GM13977 (cell line): ENCODE results near the gene FHIP1B.

Source experiments
- DNase-seq: peaks from one replicate; pipeline ENCODE4 v3.0.0; 2012; ENCODE audit warnings: low spot score
- CTCF ChIP-seq: IDR thresholded peaks from 2 replicates; pipeline ENCODE4 v1.5.1; 2012; ENCODE audit warnings: mild to moderate bottlenecking, control low read depth; ENCODE audit not compliant: insufficient read depth; ENCODE audit errors: extremely low read depth, missing control alignments
- in situ Hi-C: fragments of 300-500 bp; cut with MboI; formaldehyde crosslinking; loops from one replicate; pipeline ENCODE4 v1.12.0; 2022; ENCODE audit warnings: low sequenced_read_pairs, low pct_unique_long_range_greater_than_20kb, mixed read lengths, inconsistent platforms; ENCODE audit not compliant: unreplicated experiment

Gene FHIP1B

GRCh38 chr11:6199174-6199810, 35.1 kb downstream of the FHIP1B start, which contains the start of gene OR52W1:
Gene OR52W1 (plus strand): TSS chr11:6199224. CDS start chr11:6199224, 0 bp downstream.
- no peak for TF ChIP-seq CTCF
- DNase-seq: no peak
- in situ Hi-C loops: no loop called here

- in situ Hi-C loops: no loop called here
- no peak for TF ChIP-seq CTCF
- DNase-seq: no peak
These were observed 36.8 kb downstream of the FHIP1B start for GRCh38 chr11:6197466-6198200.

- no peak for DNase-seq
- TF ChIP-seq CTCF: no peak
- in situ Hi-C loops: no loop called here
These were observed 38.0 kb downstream of the FHIP1B start for GRCh38 chr11:6196396-6196795.

GRCh38 chr11:6194065-6194581, 40.3 kb downstream of the FHIP1B start:
- no peak for DNase-seq
- in situ Hi-C loops: no loop called here
- TF ChIP-seq CTCF: no peak

DNA sequence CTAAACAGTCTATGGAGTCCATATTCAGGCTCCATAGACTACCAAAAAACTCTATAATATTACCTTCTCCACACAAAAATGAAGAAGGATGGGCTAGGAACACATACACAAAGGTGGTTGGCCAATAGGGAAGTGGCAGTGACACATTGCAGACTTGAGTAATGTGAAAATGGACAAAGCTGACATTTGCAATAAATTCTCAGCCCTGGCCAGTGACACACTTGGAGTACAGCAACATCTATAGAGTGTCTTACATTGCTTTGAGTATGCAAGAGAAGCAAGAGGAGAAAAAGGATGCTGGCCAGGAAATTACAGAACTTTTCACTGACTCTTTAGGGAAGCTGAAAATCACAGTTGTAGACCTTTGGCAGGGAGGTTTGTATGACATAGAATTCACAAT, 42.7 kb downstream of the FHIP1B start:
- in situ Hi-C loops: no loop called here
- DNase-seq: no peak
- TF ChIP-seq CTCF: no peak

DNA sequence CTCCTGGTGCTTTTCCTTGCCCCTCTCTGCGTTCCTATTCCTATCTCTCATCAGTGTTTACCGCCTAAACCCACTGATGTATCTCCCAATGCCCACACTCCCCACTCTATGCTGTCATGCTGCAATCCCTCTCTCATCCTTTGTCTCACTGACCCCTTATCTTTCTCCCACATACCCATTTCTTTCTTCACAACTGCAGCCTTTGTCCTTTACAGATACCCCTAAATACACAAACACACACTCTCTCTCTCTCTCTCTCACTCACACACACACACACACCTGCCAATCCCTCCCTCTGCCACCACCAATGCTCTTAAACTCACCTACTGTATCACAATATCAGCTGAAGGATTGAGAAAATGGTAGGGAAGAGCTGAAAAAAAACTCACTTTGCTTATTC, 59.0 kb downstream of the FHIP1B start:
- in situ Hi-C loops: no loop called here
- DNase-seq: no peak

More for the DNA sequence above, 59.0 kb downstream of the FHIP1B start:
- no peak for TF ChIP-seq CTCF
